Fibroblast of skin of abdomen (primary cell): ENCODE data around the gene LMF1.

Experiments
- DNase-seq: peaks from one replicate; pipeline ENCODE4 v3.0.0-alpha.2; 2013

The LMF1 gene

DNA sequence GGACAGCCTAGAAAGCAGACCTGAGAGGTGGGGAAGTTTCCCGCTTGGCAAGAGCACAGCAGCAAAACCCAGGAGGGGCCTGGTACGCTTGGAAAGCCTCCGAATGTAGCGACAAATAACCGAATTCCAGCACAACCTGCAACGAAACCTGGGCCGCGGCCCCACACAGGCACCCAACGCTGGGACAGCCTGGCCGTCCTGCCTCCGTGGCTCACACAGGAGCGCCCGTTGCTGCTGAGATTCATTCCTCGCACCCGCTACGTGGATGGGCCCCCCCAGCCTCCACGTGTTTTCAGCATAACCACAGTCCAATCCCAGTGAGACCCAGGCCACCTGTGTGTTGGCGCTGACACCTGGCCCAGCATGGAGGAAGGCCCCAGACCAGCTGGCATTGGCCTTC, 42.9 kb downstream of the LMF1 start:
- no peak for DNase-seq

DNA sequence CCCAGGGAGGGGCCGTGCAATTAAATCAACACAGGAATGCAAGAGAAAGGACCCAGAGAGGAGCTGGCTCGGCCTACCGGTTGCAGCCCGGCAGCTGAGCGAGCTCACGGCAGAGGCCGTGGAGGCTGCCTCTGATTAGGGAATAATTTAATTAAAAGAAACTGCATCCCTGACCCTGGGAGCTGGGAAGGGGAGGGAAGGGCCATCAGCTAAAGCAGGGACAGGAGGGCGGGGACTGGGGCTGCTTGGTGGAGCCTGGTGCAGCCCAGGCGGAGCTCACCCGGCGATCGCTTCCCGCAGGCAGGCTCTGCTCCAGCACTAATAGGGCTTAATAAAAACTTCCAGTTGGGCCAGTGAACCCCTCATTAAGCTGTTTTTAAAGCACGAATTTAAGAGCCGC, 43.4 kb downstream of the LMF1 start:
- DNase-seq: no peak

DNA sequence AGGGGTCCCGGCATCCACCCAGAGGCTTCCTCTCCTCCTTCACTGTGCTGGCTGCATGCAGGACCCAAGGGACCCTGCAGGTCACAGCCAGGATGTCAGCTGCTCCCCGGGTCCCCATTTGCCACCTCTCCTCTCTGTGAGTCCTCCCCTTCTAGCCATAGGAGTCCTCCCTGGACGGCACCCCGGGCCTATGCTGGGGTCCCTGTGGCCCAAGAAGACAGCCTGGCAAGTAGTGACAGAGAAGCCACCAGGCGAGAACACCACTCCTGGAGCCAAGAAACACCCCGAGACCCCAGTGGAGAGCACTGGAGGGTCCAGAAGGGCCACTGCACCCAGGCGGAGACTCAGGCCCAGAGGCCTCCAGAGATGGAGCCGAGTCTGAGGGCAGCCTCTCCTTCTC, 44.1 kb downstream of the LMF1 start:
- DNase-seq: no peak

DNA sequence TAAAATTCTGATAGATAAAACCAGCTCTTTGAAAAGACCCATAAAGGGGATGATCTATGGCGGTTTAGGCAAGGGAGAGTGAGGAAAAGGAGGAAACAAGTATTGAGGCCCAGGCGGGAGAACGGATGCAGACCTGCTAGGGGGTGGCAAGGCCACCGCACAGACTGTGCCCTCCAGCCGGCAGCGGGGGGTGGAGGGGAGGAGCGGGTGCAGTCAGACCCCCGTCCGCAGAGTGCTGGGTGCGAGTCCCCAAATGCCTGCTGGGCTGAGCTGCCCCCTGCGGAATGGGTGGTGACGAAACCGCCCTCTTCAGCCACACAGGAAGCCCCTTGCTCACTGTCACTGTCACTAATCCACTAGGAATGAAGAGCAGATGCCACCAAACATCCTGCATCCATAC, 46.0 kb downstream of the LMF1 start:
- DNase-seq: no peak

DNA sequence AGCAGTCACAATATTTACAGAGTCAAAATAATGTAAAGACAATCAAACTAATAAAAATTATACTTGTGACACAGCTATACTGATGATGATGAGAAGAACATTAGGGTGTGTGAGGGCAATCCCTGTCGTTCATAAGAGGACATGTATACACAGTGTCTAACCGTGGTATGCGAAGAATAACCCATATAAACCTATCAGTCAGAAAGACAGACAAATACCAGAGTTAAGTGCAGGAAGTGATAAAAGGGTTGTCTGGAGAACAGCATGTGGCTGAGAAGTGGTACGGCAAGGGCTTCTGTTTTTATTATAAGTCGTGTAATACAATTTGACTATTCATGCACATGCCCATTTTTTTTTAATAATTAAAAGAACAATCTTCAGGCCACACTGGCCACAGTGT, 46.7 kb downstream of the LMF1 start:
- no peak for DNase-seq

DNA sequence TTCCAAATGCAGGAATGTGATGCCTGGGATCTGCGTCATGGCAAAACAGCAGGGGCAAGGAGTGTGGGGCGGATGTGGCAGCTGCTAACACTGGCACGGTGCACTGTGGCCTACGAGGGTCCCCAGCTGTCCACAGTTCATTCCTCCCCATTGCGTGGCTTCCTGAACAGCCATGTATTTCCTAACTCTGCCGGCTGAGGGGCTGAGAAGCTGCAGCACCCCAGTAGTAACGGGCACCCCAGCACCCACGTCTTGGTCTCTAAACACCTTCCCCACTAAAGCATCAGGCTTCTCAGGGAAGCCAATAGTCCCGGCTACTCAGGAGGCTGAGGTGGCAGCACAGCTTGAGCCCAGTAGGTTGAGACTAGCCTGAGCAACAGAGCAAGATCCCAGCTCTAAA, 47.6 kb downstream of the LMF1 start:
- DNase-seq: no peak

DNA sequence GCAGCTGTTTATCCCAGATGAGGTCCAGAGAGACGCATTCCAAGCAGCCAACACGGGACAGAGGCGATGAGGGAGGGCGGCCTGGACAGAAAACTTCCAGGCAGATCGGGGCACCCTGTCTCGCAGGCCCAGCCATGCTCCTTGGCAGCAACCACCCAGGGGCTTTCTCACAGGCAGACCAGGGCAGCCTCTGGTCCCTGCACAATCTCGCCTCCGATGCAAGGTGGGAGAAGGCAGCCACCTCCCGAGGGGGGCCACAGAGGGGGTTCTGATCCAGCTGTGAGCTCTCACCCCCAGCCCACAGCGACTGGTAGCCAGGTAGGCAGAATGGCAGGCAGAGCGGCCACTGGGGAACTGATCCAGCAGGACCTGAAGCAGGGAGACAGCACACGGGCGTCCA, 48.7 kb downstream of the LMF1 start:
- DNase-seq: no peak

DNA sequence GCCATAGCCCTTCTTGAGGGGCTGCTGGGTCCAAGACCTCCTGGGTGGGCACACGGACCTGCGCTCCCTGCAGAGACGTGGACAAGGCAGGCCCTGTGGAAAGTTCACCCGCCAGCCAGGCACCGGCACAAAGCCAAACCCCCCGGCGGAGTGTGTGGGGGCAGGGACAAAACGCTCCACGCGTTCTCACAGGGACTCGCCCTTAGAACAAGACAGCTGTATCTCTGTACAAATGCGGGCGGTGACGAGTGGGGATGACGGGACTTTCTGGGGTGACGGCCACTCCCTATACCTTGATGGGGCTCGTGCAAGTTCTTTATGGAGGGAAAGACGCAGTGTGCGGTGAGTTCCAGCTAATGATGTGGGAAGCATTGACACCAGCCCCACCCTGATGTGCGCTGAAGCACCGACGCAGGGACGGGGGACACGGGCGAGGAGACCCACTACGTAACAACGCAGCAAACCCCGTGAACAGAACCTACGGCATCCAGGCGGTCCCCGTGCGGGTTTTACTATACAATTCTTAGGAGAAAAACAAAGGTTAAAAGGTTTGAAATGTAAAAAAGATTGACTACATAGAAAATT, 49.4 kb downstream of the LMF1 start:
- DNase-seq: no peak

DNA sequence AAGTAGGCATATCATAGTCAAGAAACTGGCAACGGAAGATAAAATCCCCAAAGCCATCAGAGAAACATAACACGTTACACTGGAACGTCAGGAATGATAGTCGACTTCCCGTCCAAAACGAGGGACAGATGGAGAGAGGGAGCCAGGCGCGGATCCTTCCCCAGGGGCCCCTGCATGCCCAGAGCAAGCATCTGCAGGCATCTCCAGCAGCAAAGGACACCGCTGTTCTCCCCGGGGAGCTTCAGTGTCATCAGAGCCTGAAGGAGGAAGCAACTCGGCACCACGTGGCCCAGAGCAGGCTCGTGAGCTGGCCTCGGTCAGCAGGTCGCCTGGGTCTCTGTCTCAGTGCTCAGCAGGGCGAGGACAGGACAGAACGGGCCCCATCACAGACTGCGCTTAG, 50.1 kb downstream of the LMF1 start:
- no peak for DNase-seq

DNA sequence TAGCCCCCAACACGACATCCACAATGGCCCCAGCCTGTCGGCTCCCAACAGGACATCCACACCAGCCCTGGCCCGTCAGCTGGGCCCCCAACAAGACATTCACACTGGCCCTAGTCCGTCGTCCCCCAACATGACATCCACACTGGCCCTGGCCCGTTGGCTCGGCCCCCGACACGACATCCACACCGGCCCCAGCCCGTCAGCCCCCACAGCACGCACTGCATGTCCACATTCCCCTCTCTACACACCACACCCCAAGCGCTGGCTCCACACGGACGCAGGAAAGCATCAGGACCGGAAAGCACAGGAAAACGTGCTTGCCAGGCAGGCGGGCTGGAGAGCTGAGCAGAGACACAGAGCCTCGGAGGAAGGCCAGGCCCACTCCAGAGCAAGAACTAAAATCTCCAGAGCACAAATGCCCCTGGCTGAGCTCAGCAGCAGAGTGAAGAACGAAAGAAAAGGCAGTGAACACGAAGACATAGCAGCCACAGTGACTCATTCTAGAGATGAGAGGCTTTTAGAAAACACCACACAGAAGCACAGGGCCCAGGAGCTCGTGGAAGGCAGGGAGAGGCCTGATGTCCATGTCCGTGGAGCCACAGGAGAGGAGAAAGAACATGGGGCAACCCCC, 50.6 kb downstream of the LMF1 start:
- DNase-seq: peak; percentile 82

DNA sequence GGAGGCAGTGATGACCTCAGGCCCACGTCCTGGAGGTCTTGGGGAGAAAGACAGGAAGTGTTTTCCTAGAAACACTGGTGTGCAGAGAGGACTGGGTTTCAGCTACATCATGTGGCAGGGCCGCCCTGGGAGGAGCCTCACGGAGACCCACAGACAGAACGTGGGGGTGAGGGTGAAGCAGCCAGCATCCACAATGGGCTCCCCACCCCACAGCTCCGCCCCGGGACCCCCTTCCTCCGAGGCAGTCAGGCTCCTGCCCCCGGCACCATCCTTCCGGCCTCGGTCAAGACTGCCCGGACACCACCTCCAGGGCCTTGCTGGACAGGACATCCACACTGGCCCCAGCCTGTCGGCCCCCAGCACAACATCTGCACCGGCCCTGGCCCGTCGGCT, 51.1 kb downstream of the LMF1 start:
- DNase-seq: no peak

DNA sequence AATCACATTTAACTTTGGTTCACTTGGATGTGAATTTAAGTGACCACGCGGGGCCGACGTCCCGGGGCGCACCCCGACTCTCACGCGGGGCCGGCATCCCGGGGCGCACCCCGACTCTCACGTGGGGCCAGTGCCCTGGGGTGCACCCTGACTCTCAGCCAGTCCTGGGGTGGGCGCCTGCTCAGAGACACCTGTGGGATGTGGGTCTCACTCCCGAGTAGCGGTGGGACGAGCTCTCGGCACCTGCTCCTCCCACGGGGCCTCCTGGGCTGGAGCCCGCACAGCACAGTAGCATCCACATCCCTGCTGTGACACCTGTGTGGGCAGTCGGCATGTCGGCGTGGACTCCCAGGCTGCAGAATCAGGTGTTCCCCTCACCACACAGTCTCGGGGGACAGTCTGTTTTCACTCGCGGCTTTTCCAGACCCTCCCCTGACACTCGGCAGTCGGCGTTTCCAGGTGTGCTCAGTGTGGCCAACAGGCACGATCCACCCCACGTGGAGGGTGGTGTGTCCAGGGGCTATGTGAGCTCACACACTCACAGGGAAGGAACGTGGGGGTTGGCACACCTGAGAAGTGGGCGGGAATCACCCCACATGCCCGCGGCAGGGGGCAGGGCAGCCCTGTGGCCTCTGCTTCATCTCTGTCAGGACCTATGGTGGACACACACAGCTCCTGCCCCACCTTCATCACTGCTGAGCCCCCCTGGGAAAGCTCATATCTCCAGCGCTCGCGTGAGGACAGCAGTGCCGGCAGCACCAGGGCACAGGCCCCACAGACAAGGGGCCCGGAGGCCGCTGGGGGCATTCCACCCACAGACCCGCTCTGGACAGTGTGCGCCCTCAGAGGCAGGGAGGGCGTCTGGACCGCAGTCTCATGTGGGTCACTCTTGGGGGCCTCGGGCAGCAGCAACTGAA, 51.8 kb downstream of the LMF1 start:
- no peak for DNase-seq

DNA sequence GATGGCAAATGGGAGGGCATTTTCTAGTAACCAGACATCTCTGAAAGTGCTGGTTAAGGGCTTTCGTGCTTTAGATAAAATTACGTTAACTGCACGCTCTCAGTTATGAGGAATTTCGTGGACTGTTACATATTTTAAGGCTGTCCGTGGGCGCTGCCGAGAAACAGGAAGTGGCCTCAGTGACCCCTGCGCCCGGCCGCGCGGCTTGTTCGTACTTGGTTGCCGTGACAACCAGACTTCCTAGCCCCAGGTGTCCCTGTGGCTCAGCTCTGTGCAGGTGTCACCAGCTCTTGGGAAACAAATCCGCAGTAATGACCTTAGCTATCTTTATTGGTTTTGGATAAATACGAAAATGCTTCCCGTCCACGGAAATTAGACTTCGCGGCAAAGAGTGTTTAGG, 52.7 kb downstream of the LMF1 start:
- DNase-seq: no peak

DNA sequence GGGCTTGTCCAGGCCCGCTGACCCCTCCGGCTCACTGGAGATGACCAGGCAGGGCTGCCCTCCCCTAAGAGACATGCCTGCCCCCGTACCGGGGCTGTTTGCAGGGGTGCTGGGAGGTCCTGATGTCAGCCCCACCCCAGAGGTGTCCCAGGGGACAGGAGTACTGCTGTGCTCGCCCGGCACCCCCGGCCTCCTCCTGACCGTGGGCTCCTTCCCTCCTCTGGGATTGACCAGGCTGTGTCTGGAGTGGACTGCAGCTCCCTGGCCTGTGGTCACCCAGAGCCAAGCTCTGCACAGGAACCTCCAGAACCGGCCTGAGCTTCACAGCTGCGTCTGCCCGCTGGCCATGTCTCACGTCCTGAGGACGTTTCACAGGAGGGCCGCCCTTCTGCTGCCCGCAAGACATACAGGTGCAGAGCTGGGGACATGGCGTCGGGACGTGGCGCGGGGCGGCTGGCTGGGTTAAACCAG, 53.2 kb downstream of the LMF1 start:
- DNase-seq: no peak

DNA sequence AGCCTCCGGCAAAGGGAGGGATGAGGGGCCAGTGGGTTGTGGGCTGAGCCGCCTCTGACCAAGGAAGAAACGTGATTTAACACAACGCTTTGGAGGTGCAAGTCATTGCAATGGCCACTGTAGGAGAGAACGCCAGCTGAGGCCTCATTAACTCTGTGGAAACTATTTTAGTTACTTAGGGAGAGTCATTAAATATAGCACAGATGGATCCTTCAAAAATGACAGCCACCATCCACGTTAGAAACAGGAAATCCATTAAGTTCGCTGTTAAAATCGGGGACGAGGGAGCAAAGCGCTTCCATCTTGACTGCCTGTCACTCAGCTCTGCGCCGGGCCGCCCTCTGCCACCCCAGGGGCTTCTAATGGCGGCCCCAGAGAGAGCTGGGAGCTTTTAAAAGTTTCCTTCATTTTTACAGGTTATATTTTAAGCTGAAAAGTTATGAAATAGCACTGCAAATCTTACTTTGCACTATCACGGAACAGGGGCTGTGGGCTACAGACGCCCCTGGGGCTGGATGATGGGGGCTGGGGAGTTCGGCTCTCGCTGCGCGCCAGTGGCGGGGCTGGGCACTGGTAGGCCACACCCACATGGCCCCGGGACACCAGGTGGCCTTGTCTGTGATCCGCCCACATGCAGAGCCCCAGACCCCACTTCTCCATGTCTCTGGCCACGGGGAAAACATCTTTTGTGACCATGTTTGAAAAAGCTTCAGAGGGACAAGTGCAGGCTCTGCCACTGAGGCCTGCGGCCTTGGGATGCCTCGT, 54.6 kb downstream of the LMF1 start:
- no peak for DNase-seq

DNA sequence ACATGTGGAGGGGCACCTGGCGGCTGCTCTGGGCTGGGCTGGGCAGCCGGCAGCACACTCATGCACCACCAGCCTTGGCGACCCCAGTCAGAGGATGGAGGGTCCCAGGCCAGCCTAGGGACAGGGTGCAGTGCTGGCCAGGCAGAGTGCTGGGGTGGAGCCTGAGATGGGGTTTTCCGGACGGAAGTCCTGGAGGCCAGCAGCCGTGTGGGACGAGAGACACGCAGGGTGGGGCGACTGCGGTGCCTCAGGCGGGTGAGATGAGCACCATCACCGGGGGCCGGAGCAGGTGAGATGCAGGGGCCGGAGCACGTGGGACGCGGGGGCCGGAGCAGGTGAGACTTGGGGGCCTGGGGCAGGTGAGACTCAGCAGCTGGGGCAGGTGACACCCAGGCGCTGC, 55.2 kb downstream of the LMF1 start:
- no peak for DNase-seq

DNA sequence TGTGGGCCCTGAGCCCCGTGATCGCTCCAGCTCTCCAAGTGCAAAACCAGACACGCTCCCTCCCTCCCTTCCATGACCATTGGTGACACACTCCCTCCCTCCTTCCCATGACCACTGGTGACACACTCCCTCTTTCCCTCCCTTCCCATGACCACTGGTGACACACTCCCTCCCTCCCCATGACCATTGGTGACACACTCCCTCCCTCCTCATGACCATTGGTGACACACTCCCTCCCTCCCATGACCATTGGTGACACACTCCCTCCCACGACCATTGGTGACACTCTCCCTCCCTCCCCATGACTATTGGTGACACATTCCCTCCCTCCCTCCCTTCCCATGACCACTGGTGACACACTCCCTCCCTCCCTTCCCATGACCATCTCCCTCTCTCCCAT, 56.3 kb downstream of the LMF1 start:
- DNase-seq: peak; percentile 5

DNA sequence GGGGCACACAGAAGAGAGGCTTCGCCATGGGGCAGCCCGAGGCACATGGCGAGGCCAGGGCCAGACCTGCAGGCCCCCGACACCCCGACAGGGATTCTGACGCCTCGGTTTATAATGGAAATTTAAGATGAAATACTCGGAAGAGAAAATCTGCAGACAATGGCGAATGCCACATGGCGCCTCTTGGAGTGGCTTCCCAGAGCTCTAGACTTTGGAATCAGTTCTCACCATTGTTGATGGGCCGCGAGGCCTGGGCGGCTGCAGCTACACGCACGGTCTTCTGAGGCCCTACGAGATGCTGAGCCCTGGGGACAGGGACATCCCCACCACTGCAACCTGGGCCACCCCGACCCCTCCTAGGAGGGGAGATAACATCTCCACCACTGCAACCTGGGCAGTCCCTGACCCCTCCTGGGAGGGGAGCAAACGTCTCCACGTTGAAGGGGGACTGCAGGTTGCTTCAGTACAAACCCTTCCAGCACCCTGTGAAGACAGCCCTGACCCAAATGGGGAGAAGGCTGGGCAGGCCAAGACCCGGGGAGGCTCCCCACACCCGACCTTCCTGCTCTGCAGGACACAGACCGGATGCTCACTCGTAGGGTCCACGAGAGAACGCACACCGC, 56.9 kb downstream of the LMF1 start:
- DNase-seq: no peak

DNA sequence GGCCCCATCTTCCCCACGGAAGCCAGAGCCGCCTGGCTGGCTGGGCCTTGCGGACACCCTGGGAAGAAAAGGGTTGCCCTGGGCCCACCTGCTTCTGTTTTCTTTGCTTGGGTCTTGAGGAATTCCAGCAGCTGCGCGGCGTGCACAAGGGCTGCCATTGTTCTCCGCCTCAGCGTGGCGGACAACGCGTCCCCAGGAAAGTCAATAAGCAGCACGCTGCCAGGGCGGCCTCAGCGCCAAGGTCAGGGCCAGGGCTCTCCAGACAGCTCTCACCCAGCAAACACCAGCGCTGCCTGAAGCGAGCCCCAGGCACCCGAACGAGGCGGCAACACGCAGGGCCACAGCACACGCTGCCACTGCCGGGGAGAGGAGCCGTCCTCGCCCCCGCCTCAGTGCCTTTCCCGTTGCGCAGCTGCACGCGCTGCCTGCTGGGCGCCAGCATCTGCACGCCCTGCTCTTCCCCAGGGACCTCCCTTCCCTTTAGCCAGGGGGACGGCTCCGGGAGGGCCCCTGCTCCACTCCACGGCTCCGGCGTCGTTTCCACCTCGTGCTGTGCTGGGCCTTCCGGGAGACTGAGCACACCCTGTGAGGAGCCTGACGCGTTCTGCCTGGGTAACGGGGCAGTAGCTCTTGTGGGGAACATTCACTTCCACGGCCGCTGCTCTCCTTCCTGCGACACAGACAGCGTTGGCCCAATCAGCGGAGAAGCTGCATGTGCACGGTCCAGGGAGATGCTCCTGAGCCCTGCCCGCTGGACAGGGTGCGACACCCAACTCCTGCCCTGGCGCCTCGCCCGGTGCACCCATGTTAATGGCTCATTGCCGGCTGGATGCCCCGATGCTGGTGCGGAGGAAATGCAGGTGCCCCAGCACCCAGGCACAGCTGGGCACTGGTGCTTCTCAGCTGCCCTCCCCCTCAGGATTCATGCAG, 57.8 kb downstream of the LMF1 start:
- DNase-seq: no peak

DNA sequence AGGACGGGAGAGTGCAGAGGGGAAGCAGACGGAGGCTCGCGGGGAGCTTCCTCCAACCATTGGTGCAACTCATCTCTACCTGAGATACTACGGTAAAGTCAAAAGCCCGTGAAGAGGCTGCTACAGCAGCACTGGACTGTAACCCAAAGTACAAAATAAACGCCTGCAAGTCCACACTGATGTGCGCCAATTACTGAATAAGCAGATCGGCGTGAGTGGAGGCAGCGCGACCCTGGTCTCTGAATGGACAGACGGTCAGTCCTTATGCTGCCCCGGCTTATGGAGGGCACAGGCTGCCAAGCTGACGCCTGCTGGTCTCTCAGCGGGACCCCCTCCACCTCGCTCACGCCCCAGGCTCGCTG, 58.5 kb downstream of the LMF1 start:
- DNase-seq: no peak

DNA sequence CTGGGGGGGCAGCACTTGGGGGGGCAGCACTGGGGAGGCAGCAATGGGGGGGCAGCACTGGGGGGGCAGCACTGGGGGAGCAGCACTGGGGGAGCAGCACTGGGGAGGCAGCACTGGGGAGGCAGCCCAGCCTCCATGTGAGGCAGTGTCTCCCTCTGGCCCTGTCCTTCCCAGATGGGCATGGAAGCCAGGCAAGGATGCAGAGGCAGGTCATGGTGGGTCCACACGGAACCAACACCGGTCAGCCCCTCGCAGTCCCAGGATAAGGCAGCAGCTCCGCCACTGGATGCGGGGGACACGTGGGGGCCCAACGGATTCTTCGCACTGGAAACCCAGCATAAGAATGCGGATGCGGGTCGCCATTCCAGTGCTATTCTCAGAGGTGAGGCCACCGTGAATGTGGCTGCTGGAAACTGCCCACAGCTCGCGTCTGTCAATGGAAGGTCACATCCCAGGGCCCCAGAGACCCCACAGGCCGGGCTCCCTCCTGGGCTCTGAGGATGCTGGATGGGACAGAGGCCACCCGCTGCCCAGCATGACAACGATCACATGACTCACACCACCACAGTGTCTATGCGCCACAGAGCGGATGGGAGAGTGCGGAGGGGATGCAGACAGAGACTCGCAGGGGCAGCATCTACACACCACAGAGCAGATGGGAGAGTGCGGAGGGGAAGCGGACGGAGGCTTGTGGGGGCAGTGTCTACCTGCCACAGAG, 59.0 kb downstream of the LMF1 start:
- no peak for DNase-seq
